Measurements from ENCODE around the gene NTM.
"Not testable (repeated sequence)": the region's sequence is repeated elsewhere in the genome, so short reads cannot be mapped to it uniquely, and the experiment has no call there.

NTM gene

GRCh38 chr11:131422496-131422895, 52.1 kb downstream of the NTM start:
- DNase-seq: no peak

- no peak for DNase-seq
These were observed 53.3 kb downstream of the NTM start for GRCh38 chr11:131423688-131424087.

- not testable (repeated sequence) for DNase-seq
These were observed 54.0 kb downstream of the NTM start for GRCh38 chr11:131424257-131424876.

GRCh38 chr11:131425285-131425684, 54.9 kb downstream of the NTM start:
- DNase-seq: no peak

- no peak for DNase-seq
These were observed 58.4 kb downstream of the NTM start for GRCh38 chr11:131428853-131429252.

- DNase-seq: peak in 1 of 2 experiments; percentile 20
These were observed 60.2 kb downstream of the NTM start for GRCh38 chr11:131430473-131431208.

GRCh38 chr11:131441051-131441810, 70.8 kb downstream of the NTM start:
- no peak for DNase-seq

- no peak for DNase-seq
These were observed 76.3 kb downstream of the NTM start for GRCh38 chr11:131446590-131447275.

GRCh38 chr11:131447277-131447815, 76.9 kb downstream of the NTM start:
- no peak for DNase-seq

- DNase-seq: no peak
These were observed 77.5 kb downstream of the NTM start for GRCh38 chr11:131447898-131448297.

GRCh38 chr11:131449036-131450019, 78.9 kb downstream of the NTM start:
- no peak for DNase-seq

GRCh38 chr11:131454490-131454889, 84.1 kb downstream of the NTM start:
- no peak for DNase-seq

GRCh38 chr11:131454989-131455388, 84.6 kb downstream of the NTM start:
- DNase-seq: no peak

GRCh38 chr11:131455843-131456704, 85.7 kb downstream of the NTM start:
- no peak for DNase-seq

- no peak for DNase-seq
These were observed 86.7 kb downstream of the NTM start for GRCh38 chr11:131457163-131457562.

GRCh38 chr11:131458421-131458820, 88.0 kb downstream of the NTM start:
- DNase-seq: no peak

- no peak for DNase-seq
These were observed 90.5 kb downstream of the NTM start for GRCh38 chr11:131460931-131461330.

- DNase-seq: no peak
These were observed 92.2 kb downstream of the NTM start for GRCh38 chr11:131462622-131463021.

GRCh38 chr11:131463162-131463561, 92.7 kb downstream of the NTM start:
- no peak for DNase-seq

- no peak for DNase-seq
These were observed 93.4 kb downstream of the NTM start for GRCh38 chr11:131463649-131464425.

Data from AML-193 (cell line).